Measurements from ENCODE around the gene SLC2A1. TPM values are rescaled to one million over a fixed set of nuclear protein-coding genes. Genes with fewer than 3 reads are reported as not detected.

SLC2A1 gene
- total RNA-seq, 2 donors from 2014 or later: 83.9 to 159 TPM

GRCh38 chr1:42951588-42951987, 7.1 kb downstream of the SLC2A1 start:
- H3K4me1 ChIP-seq (replicated peaks): peaks cover 11% of the 10 kb centered on the region
- intact Hi-C loops (cut with DNase I): no loop called here
- H3K4me3 ChIP-seq: no peak overlapping the region
- 82% methylated on average over 1 of the region's 1 CpG for WGBS
- H3K36me3 ChIP-seq: no peaks in the 10 kb centered on the region
- no peaks in the 10 kb centered on the region for H3K9me3 ChIP-seq
- no peaks in the 10 kb centered on the region for H3K27me3 ChIP-seq (replicated peaks; ENCODE audit: insufficient read depth)
- no peak overlapping the region for H3K27ac ChIP-seq
- no peak for DNase-seq (ENCODE audit: low spot score)
- TF ChIP-seq POLR2A (IDR thresholded peaks at IDR 0.05) (no peak), CTCF (IDR thresholded peaks at IDR 0.05) (no peak), POLR2AphosphoS5 (IDR thresholded peaks at IDR 0.05) (no peak)

DNA sequence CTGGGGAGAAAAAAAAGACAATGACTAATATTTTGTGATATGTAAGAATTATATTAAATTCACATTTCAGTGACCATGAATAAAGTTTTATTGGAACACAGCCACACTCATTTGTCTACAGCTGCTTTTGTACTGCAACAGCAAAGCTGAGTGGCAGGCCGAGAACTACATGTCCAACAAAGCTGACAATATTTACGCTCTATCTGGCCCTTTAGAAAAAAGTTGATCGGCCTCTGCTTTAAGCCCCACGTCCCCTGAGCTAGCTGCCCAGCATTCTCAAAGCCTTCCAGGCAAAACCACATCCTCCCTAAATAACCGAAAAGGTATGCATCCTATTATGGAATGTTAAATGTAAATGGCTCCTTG, 8.6 kb downstream of the SLC2A1 start:
- peaks cover 14% of the 10 kb centered on the region for H3K4me1 ChIP-seq (replicated peaks)
- no peaks in the 10 kb centered on the region for H3K27me3 ChIP-seq (replicated peaks; ENCODE audit: insufficient read depth)
- TF ChIP-seq CTCF (IDR thresholded peaks at IDR 0.05): no peak
- TF ChIP-seq POLR2A (IDR thresholded peaks at IDR 0.05): no peak
- TF ChIP-seq POLR2AphosphoS5 (IDR thresholded peaks at IDR 0.05): no peak
- no peaks in the 10 kb centered on the region for H3K36me3 ChIP-seq
- WGBS: 79% methylated on average over 5 of the region's 5 CpGs
- H3K9me3 ChIP-seq: no peaks in the 10 kb centered on the region
- no peak overlapping the region for H3K27ac ChIP-seq
- DNase-seq (ENCODE audit: low spot score): no peak
- intact Hi-C loops (cut with DNase I): no loop called here
- no peak overlapping the region for H3K4me3 ChIP-seq

GRCh38 chr1:42949312-42950115, 9.2 kb downstream of the SLC2A1 start:
- no peaks in the 10 kb centered on the region for H3K9me3 ChIP-seq
- intact Hi-C loops (cut with DNase I): no loop called here
- no peaks in the 10 kb centered on the region for H3K36me3 ChIP-seq
- H3K4me3 ChIP-seq: no peak overlapping the region
- no peak for TF ChIP-seq POLR2AphosphoS5 (IDR thresholded peaks at IDR 0.05)
- H3K27ac ChIP-seq: no peak overlapping the region
- no peaks in the 10 kb centered on the region for H3K27me3 ChIP-seq (replicated peaks; ENCODE audit: insufficient read depth)
- no peak for DNase-seq (ENCODE audit: low spot score)
- 57% methylated on average over 9 of the region's 9 CpGs for WGBS
- peaks cover 20% of the 10 kb centered on the region for H3K4me1 ChIP-seq (replicated peaks)

DNA sequence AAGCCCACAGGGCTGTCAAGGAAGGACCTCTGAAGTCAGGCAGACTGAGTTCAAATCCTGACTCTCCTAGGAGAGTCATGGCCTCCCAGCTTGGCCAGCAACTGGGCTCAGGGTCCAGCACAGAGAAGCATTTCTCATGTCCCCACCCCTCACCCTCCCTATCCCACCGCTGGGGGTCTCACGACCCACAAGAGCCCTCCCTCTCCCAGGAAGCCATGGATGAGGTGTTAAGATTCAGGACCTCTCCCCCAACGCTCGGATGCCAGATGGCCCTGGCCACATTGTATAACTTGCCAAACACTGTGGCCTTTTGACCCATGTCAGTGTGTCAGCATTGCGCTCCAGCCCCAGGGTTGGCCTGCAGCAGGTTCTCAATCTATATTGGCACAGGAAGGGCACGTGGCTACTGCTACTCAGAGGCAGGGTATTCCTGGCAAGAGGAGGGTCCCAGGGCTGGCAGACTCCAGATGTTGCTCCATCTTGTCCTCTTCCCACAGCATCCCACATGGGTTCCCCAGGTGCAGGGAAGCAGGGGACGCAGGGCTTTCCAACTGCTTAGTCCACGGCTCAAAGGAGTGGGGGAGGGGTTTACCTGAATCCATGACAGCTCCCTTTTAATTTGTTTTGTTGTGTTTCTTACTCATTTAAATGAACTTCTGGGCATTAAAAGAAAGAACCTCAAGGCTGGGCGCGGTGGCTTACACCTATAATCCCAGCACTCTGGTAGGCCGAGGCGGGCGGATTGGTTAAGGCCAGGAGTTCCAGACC, 10.5 kb downstream of the SLC2A1 start:
- intact Hi-C loops (cut with DNase I): no loop called here
- 84% methylated on average over 13 of the region's 13 CpGs for WGBS
- H3K27ac ChIP-seq: peak overlapping the region; percentile 61 to 81

More for the DNA sequence above, 10.5 kb downstream of the SLC2A1 start:
- TF ChIP-seq POLR2AphosphoS5 (IDR thresholded peaks at IDR 0.05) (no peak), CTCF (IDR thresholded peaks at IDR 0.05) (no peak), POLR2A (IDR thresholded peaks at IDR 0.05) (no peak)
- Histone ChIP-seq H3K36me3 (no peaks in the 10 kb centered on the region), H3K27me3 (replicated peaks; ENCODE audit: insufficient read depth) (no peaks in the 10 kb centered on the region), H3K4me1 (replicated peaks) (peaks cover 31% of the 10 kb centered on the region), H3K4me3 (no peak overlapping the region), H3K9me3 (no peaks in the 10 kb centered on the region)
- DNase-seq (ENCODE audit: low spot score): no peak
